Mucosa of rectum (tissue), 2 donors: ENCODE results near the gene CNOT4.

Experiments used
- H3K27ac ChIP-seq, 2 donors: one replicate each; pipeline ENCODE4 v1.7.0; 2013; ENCODE audit warnings: inconsistent platforms in 2 of 2, low read depth in 2 of 2, low read length in 2 of 2
- H3K27me3 ChIP-seq, 2 donors: one replicate each; pipeline ENCODE4 v1.7.0; 2013; ENCODE audit warnings: low read length in 2 of 2; ENCODE audit not compliant: control insufficient read depth in 2 of 2, insufficient read depth in 2 of 2
- H3K36me3 ChIP-seq, 2 donors: one replicate each; pipeline ENCODE4 v1.7.0; 2013; ENCODE audit warnings: low read length in 2 of 2; ENCODE audit not compliant: control insufficient read depth in 2 of 2, insufficient read depth in 2 of 2
- H3K4me1 ChIP-seq, 2 donors: one replicate each; pipeline ENCODE4 v1.7.0; 2013; ENCODE audit warnings: low read length in 2 of 2, mild to moderate bottlenecking in 1 of 2; ENCODE audit not compliant: control insufficient read depth in 2 of 2, insufficient read depth in 2 of 2
- H3K4me3 ChIP-seq, 2 donors: one replicate each; pipeline ENCODE4 v1.7.0; 2013; ENCODE audit warnings: low read length in 2 of 2
- H3K9ac ChIP-seq, 2 donors: one replicate each; pipeline ENCODE4 v1.7.0; 2013; ENCODE audit warnings: low read length in 2 of 2, low read depth in 1 of 2, mild to moderate bottlenecking in 1 of 2
- H3K9me3 ChIP-seq, 2 donors: one replicate each; pipeline ENCODE4 v1.7.0; 2013; ENCODE audit warnings: low read length in 2 of 2; ENCODE audit not compliant: control insufficient read depth in 2 of 2
- donor health status: healthy.
- donor health status: Normal muscosa, but diverticular disease.

The CNOT4 gene

DNA sequence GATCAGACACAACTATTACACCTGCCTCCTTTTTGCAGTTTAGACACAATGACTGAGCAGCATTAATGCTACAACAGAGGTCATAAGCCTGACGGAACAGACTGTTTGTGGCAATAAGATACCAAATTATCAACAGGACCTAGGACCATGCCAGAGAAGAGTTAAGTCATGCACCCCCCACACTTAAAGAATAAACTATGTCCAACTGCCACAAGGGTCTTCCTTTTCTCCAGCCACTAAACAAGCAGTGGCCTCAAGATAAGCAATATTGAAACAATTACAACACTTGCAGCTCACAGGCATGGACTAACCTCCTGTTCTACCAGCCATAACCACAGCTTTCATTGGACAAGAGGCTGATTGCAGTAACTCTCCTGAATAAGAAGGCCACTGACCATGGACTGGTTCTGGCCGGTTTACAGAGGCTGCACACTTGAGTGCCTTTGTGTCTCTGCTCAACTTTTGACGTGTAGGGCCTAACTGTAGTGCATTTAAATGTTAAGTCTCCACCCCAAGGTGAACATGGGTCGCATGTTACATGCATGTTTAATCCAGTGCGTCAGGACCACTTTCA lies 171.8 kb downstream of the CNOT4 start:
- Histone ChIP-seq H3K9me3 (no peaks in the 10 kb centered on the region), H3K9ac (no peak overlapping the region), H3K4me3 (no peak overlapping the region), H3K4me1 (no peaks in the 10 kb centered on the region), H3K27me3 (no peaks in the 10 kb centered on the region), H3K27ac (no peak overlapping the region), H3K36me3 (no peaks in the 10 kb centered on the region)

DNA sequence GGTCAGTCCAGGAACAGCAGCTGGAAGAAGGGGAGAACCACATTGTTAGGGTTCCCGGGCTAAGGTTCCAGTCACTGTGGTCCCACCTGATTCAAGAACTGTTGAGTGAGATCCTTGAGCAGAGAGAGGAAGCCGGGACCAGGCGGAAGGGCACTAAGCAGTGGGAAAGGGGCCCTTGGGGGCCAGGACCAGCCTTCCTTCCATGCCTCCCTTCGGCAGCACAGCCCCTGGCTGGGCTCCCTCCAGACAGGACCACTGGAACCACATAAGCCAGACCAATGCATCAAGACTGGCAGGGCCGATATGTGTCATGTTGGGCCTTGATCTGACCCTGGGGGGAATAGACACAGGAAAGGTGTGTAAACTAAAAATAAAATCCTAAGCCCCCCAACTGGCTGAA lies 172.4 kb downstream of the CNOT4 start:
- Histone ChIP-seq H3K9me3 (no peaks in the 10 kb centered on the region), H3K4me3 (no peak overlapping the region), H3K36me3 (no peaks in the 10 kb centered on the region), H3K4me1 (no peaks in the 10 kb centered on the region), H3K27ac (no peak overlapping the region), H3K9ac (no peak overlapping the region), H3K27me3 (no peaks in the 10 kb centered on the region)

DNA sequence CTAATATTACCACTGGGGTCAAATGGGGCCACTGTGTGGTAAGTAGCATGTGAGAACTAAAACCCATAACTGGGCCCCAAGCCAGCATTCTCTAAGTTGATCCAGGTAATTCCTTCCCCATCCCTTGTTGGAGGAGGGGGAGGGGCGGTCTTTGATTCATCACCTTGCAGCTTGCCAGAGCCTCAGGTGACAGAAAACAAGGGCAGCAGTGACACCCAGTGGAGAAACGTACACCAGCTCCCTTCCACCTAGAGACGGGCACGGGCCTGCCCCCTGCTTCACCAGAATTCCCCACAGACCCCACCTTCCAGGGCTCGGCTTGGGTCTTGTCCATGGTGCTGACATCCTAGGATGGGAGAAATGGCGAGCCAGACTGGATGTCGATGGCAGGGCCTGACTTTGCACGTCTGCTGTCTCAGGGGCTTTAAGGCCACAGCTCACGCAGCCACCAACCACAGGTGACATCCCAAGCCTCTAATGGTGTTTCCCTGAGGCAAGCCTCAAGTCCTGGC lies 174.2 kb downstream of the CNOT4 start:
- Histone ChIP-seq H3K9ac (no peak overlapping the region), H3K4me1 (no peaks in the 10 kb centered on the region), H3K9me3 (no peaks in the 10 kb centered on the region), H3K4me3 (no peak overlapping the region), H3K27me3 (no peaks in the 10 kb centered on the region), H3K36me3 (no peaks in the 10 kb centered on the region), H3K27ac (no peak overlapping the region)

- Histone ChIP-seq H3K9me3 (no peaks in the 10 kb centered on the region), H3K27me3 (no peaks in the 10 kb centered on the region), H3K4me3 (no peak overlapping the region), H3K27ac (no peak overlapping the region), H3K36me3 (no peaks in the 10 kb centered on the region), H3K4me1 (no peaks in the 10 kb centered on the region), H3K9ac (no peak overlapping the region)
Measured at GRCh38 chr7:135334830-135335543, 174.9 kb downstream of the CNOT4 start.

DNA sequence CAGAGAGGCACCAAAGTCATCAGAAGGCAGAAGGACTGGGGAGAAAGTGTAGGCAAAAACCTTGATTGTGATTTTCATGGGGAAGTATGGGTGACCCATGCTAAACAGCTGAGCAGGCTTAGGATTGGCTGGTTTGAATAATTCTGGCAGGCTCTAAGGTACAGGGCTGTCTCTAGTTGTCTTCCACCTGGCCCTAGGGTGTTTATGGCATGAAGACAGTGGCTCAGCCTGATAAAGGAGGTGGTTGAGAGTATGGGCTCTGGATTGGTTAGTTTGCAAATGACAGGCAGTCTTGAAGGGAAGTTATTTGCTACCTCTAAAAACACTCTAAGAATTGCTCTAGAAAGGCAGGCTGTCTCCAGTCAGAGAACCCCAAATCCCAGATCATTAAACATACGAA lies 176.0 kb downstream of the CNOT4 start:
- Histone ChIP-seq H3K36me3 (no peaks in the 10 kb centered on the region), H3K27ac (no peak overlapping the region), H3K9me3 (no peaks in the 10 kb centered on the region), H3K4me3 (no peak overlapping the region), H3K27me3 (no peaks in the 10 kb centered on the region), H3K4me1 (no peaks in the 10 kb centered on the region), H3K9ac (no peak overlapping the region)

DNA sequence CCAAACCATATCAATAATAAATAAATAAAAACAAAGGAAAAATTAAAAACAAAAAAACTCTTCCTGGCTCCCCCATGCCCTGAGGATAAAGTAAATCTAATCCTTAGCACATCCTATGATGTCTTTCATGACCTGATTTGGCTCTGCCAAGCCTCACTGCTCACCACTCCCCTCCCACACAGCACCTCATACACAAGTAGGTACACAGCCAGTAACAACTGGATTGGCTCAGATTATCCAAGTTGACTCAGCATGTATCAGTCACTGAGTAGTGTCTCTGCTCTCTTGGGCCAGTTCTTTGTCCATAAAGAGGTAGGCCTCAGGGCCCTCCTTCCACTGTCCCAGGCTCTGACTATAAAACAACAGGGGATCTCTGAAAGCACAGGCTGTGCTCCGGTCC lies 176.7 kb downstream of the CNOT4 start:
- Histone ChIP-seq H3K27me3 (no peaks in the 10 kb centered on the region), H3K27ac (no peak overlapping the region)

DNA sequence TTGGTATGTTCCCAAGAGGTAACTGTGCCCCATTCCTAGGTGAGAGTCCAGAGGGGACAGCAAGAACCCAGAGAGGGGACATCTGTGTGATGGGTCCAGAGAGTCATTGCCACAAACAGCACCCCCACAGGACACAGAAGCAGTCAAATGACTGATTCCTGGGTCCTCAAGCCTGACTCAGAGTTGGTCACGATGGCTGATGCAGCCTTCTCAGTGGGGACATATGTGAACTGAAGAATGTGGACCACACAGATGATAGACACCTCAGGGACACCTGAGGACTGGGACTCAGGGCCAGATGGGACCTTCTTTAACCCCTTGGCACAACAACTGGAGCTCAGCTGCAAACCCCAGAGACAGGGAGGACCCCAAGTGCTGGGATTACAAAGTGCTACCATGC lies 179.8 kb downstream of the CNOT4 start:
- no peaks in the 10 kb centered on the region for H3K9me3 ChIP-seq
- no peak overlapping the region for H3K9ac ChIP-seq
- H3K27ac ChIP-seq: no peak overlapping the region
- H3K27me3 ChIP-seq: no peaks in the 10 kb centered on the region
- H3K4me1 ChIP-seq: no peaks in the 10 kb centered on the region
- no peaks in the 10 kb centered on the region for H3K36me3 ChIP-seq
- H3K4me3 ChIP-seq: no peak overlapping the region

More for the DNA sequence above, 176.7 kb downstream of the CNOT4 start:
- Histone ChIP-seq H3K9ac (no peak overlapping the region), H3K9me3 (no peaks in the 10 kb centered on the region), H3K4me3 (no peak overlapping the region), H3K4me1 (no peaks in the 10 kb centered on the region), H3K36me3 (no peaks in the 10 kb centered on the region)

DNA sequence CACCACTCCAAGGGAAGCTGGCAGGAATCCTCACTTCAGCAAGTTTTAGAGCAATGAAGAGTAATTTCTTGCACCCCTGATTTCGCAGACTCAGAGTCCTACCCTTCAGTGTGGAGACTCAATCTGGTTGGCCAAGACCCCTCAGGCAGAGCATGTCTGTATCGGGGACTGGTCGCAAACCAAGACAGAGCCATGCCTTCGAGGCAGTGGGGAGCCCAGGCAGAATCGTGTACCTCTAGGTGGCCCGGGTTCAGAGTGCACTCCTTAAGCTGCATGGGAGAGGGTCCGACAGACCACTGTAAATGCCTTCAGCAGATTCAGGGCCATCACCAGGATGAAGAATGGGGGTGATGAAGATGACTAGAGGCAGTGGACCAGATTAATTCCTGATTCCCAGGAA lies 181.4 kb downstream of the CNOT4 start:
- no peaks in the 10 kb centered on the region for H3K4me1 ChIP-seq
- no peak overlapping the region for H3K27ac ChIP-seq
- H3K9ac ChIP-seq: no peak overlapping the region
- H3K9me3 ChIP-seq: no peaks in the 10 kb centered on the region
- H3K4me3 ChIP-seq: no peak overlapping the region
- no peaks in the 10 kb centered on the region for H3K36me3 ChIP-seq
- H3K27me3 ChIP-seq: no peaks in the 10 kb centered on the region

- Histone ChIP-seq H3K9me3 (no peaks in the 10 kb centered on the region), H3K4me3 (no peak overlapping the region), H3K27me3 (no peaks in the 10 kb centered on the region), H3K36me3 (no peaks in the 10 kb centered on the region), H3K27ac (no peak overlapping the region), H3K4me1 (no peaks in the 10 kb centered on the region), H3K9ac (no peak overlapping the region)
Measured at GRCh38 chr7:135328053-135328452, 181.8 kb downstream of the CNOT4 start.

GRCh38 chr7:135327458-135327857 lies 182.4 kb downstream of the CNOT4 start:
- H3K27ac ChIP-seq: no peak overlapping the region
- H3K9ac ChIP-seq: no peak overlapping the region
- H3K9me3 ChIP-seq: no peaks in the 10 kb centered on the region
- no peaks in the 10 kb centered on the region for H3K36me3 ChIP-seq
- no peak overlapping the region for H3K4me3 ChIP-seq
- H3K27me3 ChIP-seq: no peaks in the 10 kb centered on the region
- no peaks in the 10 kb centered on the region for H3K4me1 ChIP-seq
